Uterus (tissue), 4 donors: ENCODE data around the gene ARFIP2. TPM values are rescaled to one million over a fixed set of nuclear protein-coding genes. Genes with fewer than 3 reads are reported as not detected.

Experiments
- DNase-seq, 2 donors: peaks; one replicate each; pipeline ENCODE4 v3.0.0-alpha.2; 2019 to 2020
- H3K27ac ChIP-seq, 2 donors: fragments of 200-600 bp; sonication (generic); 1 replicate in 1 of 2; 2 replicates in 1 of 2; pipeline ENCODE4 v1.5.1; 2016 to 2018
- H3K27me3 ChIP-seq, 2 donors: fragments of 200-600 bp; sonication (generic); one replicate each; pipeline ENCODE4 v1.5.1; 2018 to 2019; ENCODE audit warnings: control low read depth in 1 of 2
- H3K36me3 ChIP-seq, 2 donors: fragments of 200-600 bp; sonication (generic); one replicate each; pipeline ENCODE4 v1.5.1; 2019; ENCODE audit warnings: control low read depth in 1 of 2
- H3K4me1 ChIP-seq, 2 donors: fragments of 200-600 bp; sonication (generic); one replicate each; pipeline ENCODE4 v1.5.1; 2018 to 2019; ENCODE audit warnings: control low read depth in 1 of 2
- H3K4me3 ChIP-seq, 2 donors: fragments of 200-600 bp; sonication (generic); 1 replicate in 1 of 2; 2 replicates in 1 of 2; pipeline ENCODE4 v1.5.1; 2018 to 2019; ENCODE audit warnings: mild to moderate bottlenecking in 1 of 2
- H3K9me3 ChIP-seq, 2 donors: fragments of 200-600 bp; sonication (generic); one replicate each; pipeline ENCODE4 v1.5.1; 2019; ENCODE audit warnings: control low read depth in 1 of 2
- CTCF ChIP-seq, 4 experiments: fragments of 200-600 bp in 2 of 4; fragments of 450-650 bp in 2 of 4; sonication (generic) in 2 of 4; IDR thresholded peaks; one replicate each; pipeline ENCODE4 v1.5.1; 2016 to 2019; ENCODE audit warnings: antibody characterized with exemption in 4 of 4, mild to moderate bottlenecking in 2 of 4, moderate library complexity in 1 of 4
- POLR2A ChIP-seq, 2 donors: fragments of 450-650 bp; IDR thresholded peaks; one replicate each; pipeline ENCODE4 v1.6.1; 2016; ENCODE audit warnings: antibody characterized with exemption in 2 of 2, mild to moderate bottlenecking in 1 of 2, moderate library complexity in 1 of 2
- intact Hi-C: fragments of 100-400 bp; cut with DNase I; formaldehyde crosslinking; loops from one replicate; pipeline ENCODE4 v1.15.1; 2023; ENCODE audit warnings: low total_unique reads
- total RNA-seq, 4 donors: library from RNA; depleted of rRNA in 3 of 4; stranded (reverse); fragments of >200 nt in 3 of 4; gene quantifications; one replicate each; pipeline versions ENCODE4 v1.1.0 to v1.2.4, GENCODE V29; 2014 to 2023
- donor health status: DM: yes; HTN: yes; CAD: no.

The ARFIP2 gene
- total RNA-seq, 4 donors from 2014 or later = 34.4 to 58.5 (median 51.8) TPM

GRCh38 chr11:6474806-6475500 is 6.2 kb downstream of the ARFIP2 start:
- H3K4me3 ChIP-seq = no peak overlapping the region
- intact Hi-C loops = no loop called here

DNA sequence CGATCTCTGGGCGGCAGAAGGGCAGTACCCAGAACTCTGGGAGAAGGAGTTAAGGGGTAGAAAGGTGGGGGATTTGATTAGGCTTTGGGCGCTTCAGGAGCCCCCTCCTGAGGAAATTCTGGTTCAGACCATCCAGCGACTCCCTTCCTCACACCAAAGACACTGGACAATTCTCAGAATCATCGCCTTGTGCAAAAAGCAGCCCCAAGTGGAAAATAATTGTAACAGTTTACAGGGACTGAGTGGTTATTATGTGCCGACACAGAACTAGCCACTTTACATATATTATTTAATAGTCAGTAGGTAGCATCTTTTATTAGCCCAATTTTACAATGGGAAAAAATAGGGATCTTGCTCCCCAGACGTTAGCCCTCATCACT is 6.7 kb downstream of the ARFIP2 start:
- no peaks in the 10 kb centered on the region for H3K9me3 ChIP-seq
- H3K27ac ChIP-seq = peak overlapping the region; percentile 95 to 96
- peak overlapping the region; percentile 44 to 86 for H3K4me3 ChIP-seq
- H3K27me3 ChIP-seq = no peaks in the 10 kb centered on the region
- intact Hi-C loops = no loop called here
- TF ChIP-seq CTCF (IDR thresholded peaks at IDR 0.05) = no peak
- TF ChIP-seq POLR2A (IDR thresholded peaks at IDR 0.05) = no peak
- H3K4me1 ChIP-seq = peaks cover 0 to 6% of the 10 kb centered on the region in 2 donors
- no peak for DNase-seq
- H3K36me3 ChIP-seq = no peaks in the 10 kb centered on the region

More at GRCh38 chr11:6474806-6475500, 6.2 kb downstream of the ARFIP2 start:
- no peak for TF ChIP-seq CTCF (IDR thresholded peaks at IDR 0.05)
- TF ChIP-seq POLR2A (IDR thresholded peaks at IDR 0.05) = no peak
- Histone ChIP-seq H3K9me3 (no peaks in the 10 kb centered on the region), H3K27me3 (no peaks in the 10 kb centered on the region), H3K4me1 (peaks cover 0 to 6% of the 10 kb centered on the region in 2 donors), H3K27ac (peak overlapping the region; percentile 95 to 96), H3K36me3 (no peaks in the 10 kb centered on the region)
- DNase-seq = no peak

GRCh38 chr11:6473451-6474412 is 7.4 kb downstream of the ARFIP2 start, which contains the start of gene TRIM3:
Gene TRIM3, minus strand, starts transcription at chr11:6473941. Its CDS starts 8,246 bp downstream, at chr11:6465695.
- Histone ChIP-seq H3K36me3 (no peaks in the 10 kb centered on the region), H3K27ac (peak within 1 kb of the TSS; percentile 95 to 96), H3K9me3 (no peaks in the 10 kb centered on the region), H3K4me1 (peaks cover 0 to 6% of the 10 kb centered on the region in 2 donors), H3K27me3 (no peaks in the 10 kb centered on the region), H3K4me3 (peak within 1 kb of the TSS; percentile 44 to 86)
- peak in 3 of 4 experiments; percentile 12 to 34 (median 18) for TF ChIP-seq CTCF (IDR thresholded peaks at IDR 0.05)
- peak; percentile 77 to 87 for TF ChIP-seq POLR2A (IDR thresholded peaks at IDR 0.05)
- DNase-seq = peak; percentile 93 to 96
- intact Hi-C loops = no loop called here

GRCh38 chr11:6472934-6473333 is 8.2 kb downstream of the ARFIP2 start:
- intact Hi-C loops = no loop called here
- no peak for TF ChIP-seq POLR2A (IDR thresholded peaks at IDR 0.05)
- no peak for TF ChIP-seq CTCF (IDR thresholded peaks at IDR 0.05)
- H3K36me3 ChIP-seq = no peaks in the 10 kb centered on the region

More at GRCh38 chr11:6472934-6473333, 8.2 kb downstream of the ARFIP2 start:
- Histone ChIP-seq H3K4me3 (peak overlapping the region; percentile 44 to 86), H3K4me1 (peaks cover 0 to 6% of the 10 kb centered on the region in 2 donors), H3K27ac (peak overlapping the region in 1 of 2 donors; percentile 95), H3K27me3 (no peaks in the 10 kb centered on the region), H3K9me3 (no peaks in the 10 kb centered on the region)
- DNase-seq = peak in 1 of 2 donors; percentile 16
